HG02759 (cell line): ENCODE measurements around the gene QRFPR.
"Not testable (repeated sequence)": the region's sequence is repeated elsewhere in the genome, so short reads cannot be mapped to it uniquely, and the experiment has no call there.

Experiments used
- ATAC-seq: cut with Tn5 transposase; IDR thresholded peaks from one replicate; pipeline ENCODE4 v1.9.1; 2021; ENCODE audit warnings: mild to moderate bottlenecking, moderate library complexity; ENCODE audit not compliant: unreplicated experiment

Gene QRFPR

GRCh38 chr4:121340247-121340646 is 40.6 kb downstream of the QRFPR start:
- ATAC-seq: no peak

- no peak for ATAC-seq
Measured at GRCh38 chr4:121339824-121340223, 41.0 kb downstream of the QRFPR start.

- no peak for ATAC-seq
Measured at GRCh38 chr4:121339307-121339706, 41.5 kb downstream of the QRFPR start.

- no peak for ATAC-seq
Measured at GRCh38 chr4:121338518-121338917, 42.3 kb downstream of the QRFPR start.

GRCh38 chr4:121336706-121337105 is 44.1 kb downstream of the QRFPR start:
- no peak for ATAC-seq

- ATAC-seq: no peak
Measured at GRCh38 chr4:121330180-121330665, 50.6 kb downstream of the QRFPR start.

- no peak for ATAC-seq
Measured at GRCh38 chr4:121326597-121326996, 54.2 kb downstream of the QRFPR start.

GRCh38 chr4:121324331-121324730 is 56.5 kb downstream of the QRFPR start:
- ATAC-seq: no peak

GRCh38 chr4:121321466-121321865 is 59.4 kb downstream of the QRFPR start:
- no peak for ATAC-seq

GRCh38 chr4:121316091-121316490 is 64.7 kb downstream of the QRFPR start:
- no peak for ATAC-seq

GRCh38 chr4:121313430-121313829 is 67.4 kb downstream of the QRFPR start:
- ATAC-seq: not testable (repeated sequence)

- ATAC-seq: no peak
Measured at GRCh38 chr4:121308828-121309227, 72.0 kb downstream of the QRFPR start.

GRCh38 chr4:121308328-121308663 is 72.5 kb downstream of the QRFPR start:
- ATAC-seq: no peak

GRCh38 chr4:121307445-121308327 is 73.1 kb downstream of the QRFPR start:
- ATAC-seq: peak; percentile 91

GRCh38 chr4:121306931-121307330 is 73.9 kb downstream of the QRFPR start:
- no peak for ATAC-seq

GRCh38 chr4:121304893-121305292 is 75.9 kb downstream of the QRFPR start:
- ATAC-seq: no peak

GRCh38 chr4:121299367-121299766 is 81.5 kb downstream of the QRFPR start:
- ATAC-seq: no peak

GRCh38 chr4:121283319-121283718 is 97.5 kb downstream of the QRFPR start:
- no peak for ATAC-seq

GRCh38 chr4:121280425-121280824 is 100.4 kb downstream of the QRFPR start:
- no peak for ATAC-seq

- peak; percentile 89 for ATAC-seq
Measured at GRCh38 chr4:121278811-121279368, 101.9 kb downstream of the QRFPR start.
